T-helper 9 cell (primary cell): ENCODE measurements around the gene MAMDC4.
"Not testable (repeated sequence)": the region's sequence is repeated elsewhere in the genome, so short reads cannot be mapped to it uniquely, and the experiment has no call there.

Experiments
- DNase-seq: peaks from one replicate; pipeline ENCODE4 v3.0.0-alpha.2; 2020

Gene MAMDC4

DNA sequence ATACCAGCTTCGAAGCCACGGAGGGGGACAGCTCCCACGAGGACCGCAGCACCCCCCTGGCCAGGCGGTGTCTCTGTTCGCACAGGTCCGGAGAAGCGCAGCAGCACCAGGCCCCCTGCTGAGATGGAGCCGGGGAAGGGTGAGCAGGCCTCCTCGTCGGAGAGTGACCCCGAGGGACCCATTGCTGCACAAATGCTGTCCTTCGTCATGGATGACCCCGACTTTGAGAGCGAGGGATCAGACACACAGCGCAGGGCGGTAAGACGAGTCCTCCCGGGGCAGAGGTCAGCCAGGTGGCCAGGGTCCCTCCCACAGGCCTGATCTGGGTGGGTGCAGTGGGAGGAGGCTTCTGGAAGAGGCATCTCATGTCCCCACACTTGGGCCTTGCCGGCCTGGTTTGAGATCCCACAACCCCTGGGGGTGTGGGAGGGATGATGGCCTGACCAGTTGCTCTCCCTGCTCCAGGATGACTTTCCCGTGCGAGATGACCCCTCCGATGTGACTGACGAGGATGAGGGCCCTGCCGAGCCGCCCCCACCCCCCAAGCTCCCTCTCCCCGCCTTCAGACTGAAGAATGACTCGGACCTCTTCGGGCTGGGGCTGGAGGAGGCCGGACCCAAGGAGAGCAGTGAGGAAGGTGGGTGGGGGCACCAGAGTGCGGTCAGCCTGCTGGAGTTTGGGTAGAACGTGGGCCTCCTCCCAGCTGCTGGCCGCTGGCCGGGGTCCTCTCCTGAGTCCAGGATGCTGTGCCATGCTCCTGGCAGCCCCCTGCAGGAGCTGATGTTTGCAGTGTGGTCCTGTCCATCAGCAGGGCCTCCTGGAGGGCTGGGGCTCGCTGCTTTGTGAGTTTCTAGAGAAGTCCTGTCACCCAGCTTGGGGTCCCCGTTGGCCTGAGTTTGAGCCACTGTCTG, 12.7 kb upstream of the MAMDC4 start:
- no peak for DNase-seq

DNA sequence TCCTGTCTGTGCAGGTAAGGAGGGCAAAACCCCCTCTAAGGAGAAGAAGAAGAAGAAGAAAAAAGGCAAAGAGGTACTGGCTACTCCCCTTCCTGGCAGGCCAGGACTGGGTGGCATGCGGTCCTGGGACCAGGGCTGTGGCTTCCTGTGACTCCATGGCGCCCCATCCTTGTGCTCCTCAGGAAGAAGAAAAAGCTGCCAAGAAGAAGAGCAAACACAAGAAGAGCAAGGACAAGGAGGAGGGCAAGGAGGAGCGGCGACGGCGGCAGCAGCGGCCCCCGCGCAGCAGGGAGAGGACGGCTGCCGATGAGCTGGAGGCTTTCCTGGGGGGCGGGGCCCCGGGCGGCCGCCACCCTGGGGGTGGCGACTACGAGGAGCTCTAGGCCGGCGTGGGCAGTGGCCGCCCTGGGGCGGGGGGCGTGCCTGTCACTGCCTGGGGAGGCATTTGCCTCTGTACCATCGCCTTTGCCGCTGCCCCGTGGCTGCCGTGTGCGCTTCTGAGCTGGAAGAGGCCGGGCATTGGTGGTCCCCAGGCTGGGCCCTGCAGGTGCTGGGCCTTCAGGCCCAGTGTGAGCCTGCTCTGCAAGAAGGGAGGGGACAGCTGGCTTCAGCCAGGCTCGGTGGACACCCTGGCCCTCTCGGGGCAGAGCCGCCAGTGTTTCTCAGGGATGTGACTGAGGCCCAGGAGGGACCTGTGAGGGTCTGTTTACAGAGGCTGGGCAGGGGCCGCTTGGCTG, 11.8 kb upstream of the MAMDC4 start:
- DNase-seq = no peak

DNA sequence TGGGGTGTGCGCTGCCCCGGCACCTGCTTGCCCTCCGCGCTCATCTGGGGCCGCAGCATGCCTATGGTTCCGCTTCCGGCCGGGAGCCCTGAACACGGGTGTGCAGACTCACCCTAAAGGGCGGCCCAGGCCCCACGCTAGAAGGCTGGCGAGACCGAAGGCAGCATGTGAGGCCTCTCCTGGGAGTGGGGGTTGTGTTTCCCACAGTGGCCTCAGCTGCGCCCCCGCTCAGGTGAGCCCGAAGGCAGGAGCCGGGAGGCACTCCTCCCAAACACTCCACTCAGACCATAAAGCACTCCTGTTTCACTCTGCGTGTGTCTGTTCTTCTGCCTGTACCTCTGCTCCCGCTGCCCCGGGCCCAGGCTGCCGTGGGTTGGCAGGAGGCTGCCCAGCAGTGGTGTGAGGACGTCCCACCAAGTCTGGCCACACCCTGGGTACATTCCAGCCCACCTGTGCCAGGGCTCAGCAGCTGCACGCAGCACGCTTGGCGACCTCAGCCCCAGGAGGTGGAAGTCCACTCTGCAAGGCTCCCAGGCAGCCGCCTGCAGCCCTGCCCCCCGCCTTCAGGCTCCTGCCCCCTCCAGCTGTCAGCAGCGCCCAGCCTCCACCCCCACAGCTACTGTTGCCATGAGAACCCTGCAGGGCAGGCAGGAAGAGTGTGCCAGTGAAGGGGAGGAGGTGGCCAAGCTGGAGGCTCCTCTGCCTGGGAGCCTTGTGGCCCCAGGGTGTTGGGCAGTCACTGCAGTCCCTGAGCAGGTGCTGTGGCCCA, 11.1 kb upstream of the MAMDC4 start:
- no peak for DNase-seq

- DNase-seq = not testable (repeated sequence)
Measured at GRCh38 chr9:136841646-136842379, 10.3 kb upstream of the MAMDC4 start.

DNA sequence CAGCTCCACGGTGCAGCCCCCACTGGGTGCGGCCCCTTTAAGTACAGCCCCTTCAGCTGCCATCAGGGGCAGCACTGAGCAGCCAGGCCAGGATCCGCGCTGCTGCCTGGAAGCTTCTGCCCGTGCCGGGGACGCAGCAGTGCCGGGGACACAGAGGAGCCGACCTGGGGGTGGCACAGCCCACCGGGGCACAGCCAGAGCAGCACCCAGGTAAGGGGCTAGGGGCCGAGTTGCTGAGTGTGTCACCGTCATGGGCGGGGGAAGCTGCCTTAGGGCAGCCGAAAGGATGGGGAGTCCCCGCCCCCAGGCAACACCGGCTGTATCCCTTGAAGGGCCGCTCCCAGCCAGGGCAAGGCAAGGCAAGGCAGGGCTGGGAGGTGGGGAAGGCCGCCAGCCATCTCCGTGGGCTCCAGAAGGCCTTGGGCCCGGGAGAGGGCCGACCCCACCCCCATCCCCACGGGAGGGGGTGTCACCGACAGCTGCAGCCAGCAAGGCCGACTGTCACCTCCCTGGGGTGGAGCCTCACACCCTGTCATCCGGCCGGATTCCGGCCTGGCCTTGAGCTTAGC, 9.7 kb upstream of the MAMDC4 start, which contains the start of gene AJM1:
Gene AJM1 (plus strand): TSS at position 99 of the 569 bp plus-strand sequence. CDS start 1,937 bp downstream, outside the sequence.
- DNase-seq = peak; percentile 71

- DNase-seq = not testable (repeated sequence)
Measured at GRCh38 chr9:136843159-136843800, 8.9 kb upstream of the MAMDC4 start.

- peak; percentile 55 for DNase-seq
Measured at GRCh38 chr9:136843801-136844740, 8.1 kb upstream of the MAMDC4 start.

GRCh38 chr9:136844761-136845464, 7.2 kb upstream of the MAMDC4 start:
- no peak for DNase-seq

DNA sequence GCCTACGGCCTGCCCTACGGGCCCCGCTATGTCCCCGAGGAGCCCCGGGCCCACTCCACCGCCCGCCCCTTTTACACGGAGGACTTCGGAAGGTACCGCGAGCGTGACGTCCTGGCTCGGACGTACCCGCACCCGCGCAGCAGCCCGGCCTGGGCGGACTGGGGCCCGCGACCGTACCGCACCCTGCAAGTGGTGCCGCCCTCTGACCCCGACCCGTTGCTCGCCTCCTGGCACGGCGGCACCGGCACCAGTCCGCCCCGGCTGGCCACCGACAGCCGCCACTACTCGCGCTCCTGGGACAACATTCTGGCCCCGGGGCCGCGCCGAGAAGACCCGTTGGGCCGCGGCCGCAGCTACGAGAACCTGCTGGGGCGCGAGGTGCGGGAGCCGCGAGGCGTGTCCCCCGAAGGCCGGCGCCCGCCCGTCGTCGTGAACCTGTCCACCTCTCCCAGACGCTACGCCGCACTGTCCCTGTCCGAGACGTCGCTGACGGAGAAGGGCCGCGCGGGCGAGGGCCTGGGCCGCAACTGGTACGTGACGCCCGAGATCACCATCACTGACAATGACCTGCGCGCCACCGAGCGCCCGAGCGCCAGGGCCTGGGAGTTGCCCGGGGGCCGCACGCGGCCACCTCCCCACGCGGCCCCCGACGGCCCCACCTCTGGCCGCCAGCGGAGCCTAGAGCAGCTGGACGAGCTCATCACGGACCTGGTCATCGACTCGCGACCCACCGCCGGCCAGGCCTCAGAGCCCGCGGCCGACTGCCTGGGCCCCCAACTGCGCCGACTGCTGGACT, 6.5 kb upstream of the MAMDC4 start:
- no peak for DNase-seq

- no peak for DNase-seq
Measured at GRCh38 chr9:136846376-136847087, 5.6 kb upstream of the MAMDC4 start.

- no peak for DNase-seq
Measured at GRCh38 chr9:136847088-136847825, 4.9 kb upstream of the MAMDC4 start.

- DNase-seq = peak; percentile 58
Measured at GRCh38 chr9:136847826-136848392, 4.2 kb upstream of the MAMDC4 start.

- DNase-seq = no peak
Measured at GRCh38 chr9:136848393-136849037, 3.6 kb upstream of the MAMDC4 start.

DNA sequence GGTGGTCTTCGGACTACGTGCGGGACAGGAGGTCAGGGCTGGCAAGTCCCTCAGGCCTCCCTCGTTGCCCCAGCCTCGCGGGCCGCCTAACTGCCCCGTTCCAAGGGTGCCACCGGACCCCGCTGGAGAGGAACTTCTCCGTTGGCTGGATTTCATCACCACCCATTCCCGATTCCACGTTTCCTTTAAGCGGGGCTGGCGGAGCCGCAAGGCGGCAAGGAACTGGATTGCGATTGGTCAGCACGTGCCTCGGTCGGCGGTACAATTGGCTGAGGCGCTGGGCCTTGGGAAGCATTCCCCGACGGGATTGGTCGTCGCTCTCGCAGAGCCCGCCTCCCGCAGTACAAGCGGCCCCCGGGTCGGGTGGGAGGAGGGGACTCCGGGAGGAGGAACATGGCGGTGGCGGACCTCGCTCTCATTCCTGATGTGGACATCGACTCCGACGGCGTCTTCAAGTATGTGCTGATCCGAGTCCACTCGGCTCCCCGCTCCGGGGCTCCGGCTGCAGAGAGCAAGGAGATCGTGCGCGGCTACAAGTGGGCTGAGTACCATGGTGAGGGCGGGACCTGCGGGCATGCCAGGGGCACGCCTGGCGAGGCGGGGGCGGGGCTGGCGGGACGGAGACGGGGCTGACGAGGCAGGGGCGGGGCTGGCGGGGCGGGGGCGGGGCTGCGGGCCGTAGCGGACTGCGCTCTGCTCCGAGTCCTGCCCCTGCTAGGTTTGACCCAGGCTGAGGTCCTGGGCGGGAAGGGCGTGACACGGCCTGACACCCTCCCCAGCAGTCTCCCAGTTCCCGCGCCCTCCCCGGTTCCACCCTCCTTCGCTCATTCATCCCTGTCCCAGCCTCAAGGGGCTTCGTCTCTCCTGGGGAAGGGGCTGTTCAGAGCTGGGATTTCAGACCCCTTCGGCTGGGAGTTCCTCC, 2.8 kb upstream of the MAMDC4 start, which contains the start of gene PHPT1:
Gene PHPT1 (plus strand): TSS at position 372 of the 922 bp plus-strand sequence. CDS start 22 bp downstream, at position 394.
- peak; percentile 94 for DNase-seq
